BJ (cell line): ENCODE results near the gene TSACC. TPM values are rescaled to one million over a fixed set of nuclear protein-coding genes. Genes with fewer than 3 reads are reported as not detected.

Experiments
- CTCF ChIA-PET: fragments of 350-600 bp; formaldehyde crosslinking; extraction: SDS; loops from one replicate; lab custom pipeline; 2021; ENCODE audit warnings: antibody characterized with exemption, inconsistent platforms; lab: Yijun Ruan, JAX
- POLR2A ChIA-PET: fragments of 300-600 bp; sonication (Branson Sonifier 250); formaldehyde crosslinking; extraction: SDS; loops from one replicate; lab custom pipeline; 2021; ENCODE audit warnings: antibody characterized with exemption; lab: Charles Lee
- DNase-seq: peaks from one replicate; pipeline ENCODE4 v3.0.0-alpha.2; 2011; ENCODE audit warnings: low read depth
- H3K27me3 ChIP-seq: 2 replicates; pipeline ENCODE4 v1.6.0; 2011; ENCODE audit warnings: low read length; ENCODE audit not compliant: control insufficient read depth, insufficient read depth
- H3K36me3 ChIP-seq: 2 replicates; pipeline ENCODE4 v1.5.1; 2011; ENCODE audit warnings: low read length; ENCODE audit not compliant: control insufficient read depth, insufficient read depth
- H3K4me3 ChIP-seq: 2 replicates; pipeline ENCODE4 v1.5.1; 2011; ENCODE audit warnings: low read depth, mild to moderate bottlenecking, control low read depth, low read length
- polyA plus RNA-seq: library from polyadenylated mRNA; depleted of rRNA; stranded (reverse); fragments of >200 nt; gene quantifications from 2 replicates; pipeline ENCODE4 v1.2.3, GENCODE V29; 2011
- TF ChIP-seq, protein P1 (sequence below): IDR thresholded peaks from 2 replicates; pipeline ENCODE4 v1.5.1; 2011; ENCODE audit warnings: low read depth, mild to moderate bottlenecking, control low read depth, inconsistent platforms, low read length, moderate library complexity; ENCODE audit not compliant: insufficient read depth

The TSACC gene
- polyA plus RNA-seq, 1 experiment, result 0.52 TPM

DNA sequence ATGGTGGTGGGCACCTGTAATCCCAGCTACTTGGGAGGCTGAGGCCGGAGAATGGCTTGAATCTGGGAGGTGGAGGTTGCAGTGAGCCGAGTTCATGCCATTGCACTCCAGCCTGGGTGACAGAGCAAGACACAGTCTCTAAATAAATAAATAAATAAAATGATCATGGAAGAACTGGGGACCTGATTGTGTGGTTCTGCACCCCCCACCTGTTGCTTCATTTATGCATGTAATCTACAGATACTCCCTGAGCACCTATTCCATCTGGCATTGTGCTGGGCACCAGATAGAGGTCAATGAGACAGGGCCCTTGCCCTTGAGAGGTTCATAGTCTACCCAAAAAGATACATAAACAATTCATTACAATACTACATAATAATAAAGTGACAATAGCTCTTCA is 19.7 kb downstream of the TSACC start:
- CTCF ChIA-PET, result interaction anchor here (0.6 to 2.8 kb wide), 13 partner anchors 10 to 261 kb away, joined by 3 to 16 read pairs (median 4); partner anchors contain the start of gene NAXE
- H3K27me3 ChIP-seq, result peaks cover 17% of the 10 kb centered on the region
- no peak for DNase-seq
- no peaks in the 10 kb centered on the region for H3K36me3 ChIP-seq
- POLR2A ChIA-PET, result no interaction called here
- H3K4me3 ChIP-seq, result no peak overlapping the region
- TF ChIP-seq, protein P1, sequence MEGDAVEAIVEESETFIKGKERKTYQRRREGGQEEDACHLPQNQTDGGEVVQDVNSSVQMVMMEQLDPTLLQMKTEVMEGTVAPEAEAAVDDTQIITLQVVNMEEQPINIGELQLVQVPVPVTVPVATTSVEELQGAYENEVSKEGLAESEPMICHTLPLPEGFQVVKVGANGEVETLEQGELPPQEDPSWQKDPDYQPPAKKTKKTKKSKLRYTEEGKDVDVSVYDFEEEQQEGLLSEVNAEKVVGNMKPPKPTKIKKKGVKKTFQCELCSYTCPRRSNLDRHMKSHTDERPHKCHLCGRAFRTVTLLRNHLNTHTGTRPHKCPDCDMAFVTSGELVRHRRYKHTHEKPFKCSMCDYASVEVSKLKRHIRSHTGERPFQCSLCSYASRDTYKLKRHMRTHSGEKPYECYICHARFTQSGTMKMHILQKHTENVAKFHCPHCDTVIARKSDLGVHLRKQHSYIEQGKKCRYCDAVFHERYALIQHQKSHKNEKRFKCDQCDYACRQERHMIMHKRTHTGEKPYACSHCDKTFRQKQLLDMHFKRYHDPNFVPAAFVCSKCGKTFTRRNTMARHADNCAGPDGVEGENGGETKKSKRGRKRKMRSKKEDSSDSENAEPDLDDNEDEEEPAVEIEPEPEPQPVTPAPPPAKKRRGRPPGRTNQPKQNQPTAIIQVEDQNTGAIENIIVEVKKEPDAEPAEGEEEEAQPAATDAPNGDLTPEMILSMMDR, result no peak

DNA sequence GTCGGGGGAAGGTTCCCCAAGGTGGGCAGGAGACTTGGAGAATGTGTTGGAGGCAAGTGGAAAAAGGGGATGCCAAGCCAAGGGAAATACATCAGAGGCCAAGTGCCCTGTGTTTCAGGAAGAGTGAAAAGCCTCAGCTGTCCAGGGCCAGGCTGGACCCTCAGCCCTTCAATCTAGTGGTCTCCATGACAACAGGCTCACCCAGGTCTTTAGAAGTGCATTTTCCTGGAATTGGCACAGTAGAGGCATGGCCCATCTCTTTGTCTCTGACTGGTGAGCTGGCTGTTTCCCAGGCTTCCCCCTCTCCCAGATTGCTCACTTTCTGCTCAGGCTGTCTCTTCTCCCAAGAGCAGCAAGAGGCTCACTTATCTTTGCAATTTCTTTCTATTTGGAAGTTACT is 20.3 kb downstream of the TSACC start:
- TF ChIP-seq, protein P1, result no peak
- H3K36me3 ChIP-seq, result no peaks in the 10 kb centered on the region
- H3K27me3 ChIP-seq, result peaks cover 17% of the 10 kb centered on the region
- DNase-seq, result no peak
- POLR2A ChIA-PET, result interaction anchor here (0.6 kb wide), 1 partner anchor 126 kb away, joined by 3 read pairs; no protein-coding TSS in a partner anchor
- CTCF ChIA-PET, result interaction anchor here (0.7 to 3.1 kb wide), 19 partner anchors 10 to 361 kb away, joined by 3 to 28 read pairs (median 5); partner anchors contain the start of genes NAXE, RHBG, SMG5 and TMEM79
- no peak overlapping the region for H3K4me3 ChIP-seq

DNA sequence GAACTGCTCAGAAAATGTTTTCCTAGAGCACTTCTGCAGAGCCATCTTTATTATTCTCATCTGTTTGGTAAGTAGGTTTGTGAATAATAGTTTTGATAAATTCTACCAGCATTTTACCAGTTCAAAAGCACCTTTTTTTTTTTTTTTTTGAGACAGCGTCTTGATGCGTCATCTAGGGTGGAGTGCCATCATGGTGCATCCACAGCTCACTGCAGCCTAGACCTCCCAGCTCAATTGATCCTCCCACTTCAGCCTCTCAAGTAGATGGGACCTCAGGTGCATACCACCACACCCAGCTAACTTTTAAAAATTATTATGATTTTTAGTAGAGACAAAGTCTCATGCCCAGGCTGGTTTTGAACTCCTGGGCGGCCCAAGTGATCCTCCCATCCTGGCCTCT is 20.9 kb downstream of the TSACC start:
- ChIA-PET POLR2A (interaction anchor here (0.6 kb wide), 1 partner anchor 126 kb away, joined by 3 read pairs; no protein-coding TSS in a partner anchor), CTCF (interaction anchor here (0.7 to 3.1 kb wide), 25 partner anchors 10 to 360 kb away, joined by 3 to 28 read pairs (median 4); partner anchors contain the start of genes RHBG, SMG5 and TMEM79)
- DNase-seq, result no peak
- Histone ChIP-seq H3K4me3 (no peak overlapping the region), H3K36me3 (no peaks in the 10 kb centered on the region), H3K27me3 (peaks cover 17% of the 10 kb centered on the region)
- TF ChIP-seq, protein P1, result no peak

DNA sequence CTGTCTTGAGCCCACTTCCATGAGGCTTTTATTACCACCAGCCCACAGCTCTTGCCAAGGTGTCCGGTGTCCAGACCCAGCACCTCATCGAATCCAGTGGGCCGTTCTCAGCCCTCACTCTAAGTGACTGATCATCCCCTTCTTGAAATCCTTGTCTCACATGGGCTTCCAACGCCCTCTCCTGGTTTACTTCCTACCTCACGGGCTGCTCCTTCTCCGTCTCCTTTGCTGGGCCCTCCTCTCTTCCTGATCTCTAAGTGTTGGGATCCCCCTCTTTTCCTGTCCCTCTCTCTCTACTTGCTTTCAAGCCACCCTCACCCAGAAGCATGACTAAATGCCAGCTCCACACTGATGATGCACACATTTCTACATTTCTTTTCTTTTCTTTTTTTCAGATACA is 21.6 kb downstream of the TSACC start:
- H3K36me3 ChIP-seq, result no peaks in the 10 kb centered on the region
- TF ChIP-seq, protein P1, result peak; percentile 66
- ChIA-PET CTCF (interaction anchor here (0.8 to 3.1 kb wide), 21 partner anchors 9 to 268 kb away, joined by 3 to 28 read pairs (median 5); partner anchors contain the start of genes RHBG, SMG5 and TMEM79), POLR2A (no interaction called here)
- H3K27me3 ChIP-seq, result peaks cover 15% of the 10 kb centered on the region
- no peak for DNase-seq
- H3K4me3 ChIP-seq, result no peak overlapping the region

DNA sequence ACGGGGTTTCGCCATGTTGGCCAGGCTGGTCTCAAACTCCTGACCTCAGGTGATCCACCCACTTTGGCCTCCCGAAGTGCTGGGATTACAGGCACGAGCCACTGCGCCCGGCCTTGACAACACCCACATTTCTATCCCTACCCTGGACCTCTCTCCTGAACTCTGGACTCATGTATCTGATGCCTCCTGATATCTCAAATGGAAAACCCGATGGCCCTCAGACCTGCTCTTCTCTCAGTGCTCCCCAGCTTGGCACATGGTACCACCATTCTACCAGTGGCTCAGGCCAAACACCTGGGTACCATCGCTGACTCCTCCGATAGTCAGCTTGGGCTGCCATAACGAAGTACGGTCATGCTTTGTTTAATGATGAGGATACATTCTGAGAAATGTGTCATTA is 22.2 kb downstream of the TSACC start:
- H3K36me3 ChIP-seq, result no peaks in the 10 kb centered on the region
- ChIA-PET CTCF (interaction anchor here (0.6 to 3.1 kb wide), 8 partner anchors 13 to 404 kb away, joined by 3 to 28 read pairs (median 6); partner anchors contain the start of genes SMG5 and TMEM79), POLR2A (no interaction called here)
- H3K27me3 ChIP-seq, result peaks cover 18% of the 10 kb centered on the region
- DNase-seq, result no peak
- TF ChIP-seq, protein P1, result no peak
- H3K4me3 ChIP-seq, result no peak overlapping the region
